ENCODE measurements around the gene TMEM178B. TPM values are rescaled to one million over a fixed set of nuclear protein-coding genes. Genes with fewer than 3 reads are reported as not detected.
"Not testable (repeated sequence)": the region's sequence is repeated elsewhere in the genome, so short reads cannot be mapped to it uniquely, and the experiment has no call there.

Gene TMEM178B
- total and polyA plus RNA-seq, 9 donors, result 0.10 to 1.6 (median 0.30) TPM

- 77 to 96% (median 92%) methylated on average over 1 of the region's 1 CpG for WGBS, 3 donors
- no peaks in the 10 kb centered on the region for H3K27me3 ChIP-seq
- H3K27ac ChIP-seq, result no peak overlapping the region
- H3K9me3 ChIP-seq, result no peaks in the 10 kb centered on the region
- no peak for TF ChIP-seq EP300 (IDR thresholded peaks at IDR 0.05)
- TF ChIP-seq CTCF (IDR thresholded peaks at IDR 0.05), result no peak
- no peak for TF ChIP-seq POLR2A (IDR thresholded peaks at IDR 0.05)
- H3K4me1 ChIP-seq (ENCODE audit: insufficient read depth), result no peaks in the 10 kb centered on the region
- intact Hi-C loops (cut with DNase I), result loop anchor here in 1 of 4 donors (5.0 kb wide), 1 partner anchor 986 kb away; no protein-coding TSS in a partner anchor
- no peak for DNase-seq
- H3K4me3 ChIP-seq, result no peak overlapping the region
- H3K36me3 ChIP-seq, result no peaks in the 10 kb centered on the region
These were observed 39.3 kb downstream of the TMEM178B start for GRCh38 chr7:141113131-141113530.

GRCh38 chr7:141114029-141114664 lies 40.3 kb downstream of the TMEM178B start:
- H3K9me3 ChIP-seq, result no peaks in the 10 kb centered on the region
- TF ChIP-seq EP300 (IDR thresholded peaks at IDR 0.05), result no peak
- no peak for TF ChIP-seq POLR2A (IDR thresholded peaks at IDR 0.05)
- TF ChIP-seq CTCF (IDR thresholded peaks at IDR 0.05), result no peak
- intact Hi-C loops (cut with DNase I), result loop anchor here in 1 of 4 donors (5.0 kb wide), 1 partner anchor 987 kb away; no protein-coding TSS in a partner anchor

GRCh38 chr7:141115965-141116364 lies 42.1 kb downstream of the TMEM178B start:
- no peak for DNase-seq
- H3K27ac ChIP-seq, result no peak overlapping the region
- no peaks in the 10 kb centered on the region for H3K9me3 ChIP-seq
- H3K36me3 ChIP-seq, result no peaks in the 10 kb centered on the region
- intact Hi-C loops (cut with DNase I), result no loop called here
- 75 to 84% (median 78%) methylated on average over 3 of the region's 3 CpGs for WGBS, 3 donors
- no peaks in the 10 kb centered on the region for H3K27me3 ChIP-seq
- TF ChIP-seq EP300 (IDR thresholded peaks at IDR 0.05) (no peak), POLR2A (IDR thresholded peaks at IDR 0.05) (no peak), CTCF (IDR thresholded peaks at IDR 0.05) (no peak)
- H3K4me3 ChIP-seq, result no peak overlapping the region
- no peaks in the 10 kb centered on the region for H3K4me1 ChIP-seq (ENCODE audit: insufficient read depth)

More at GRCh38 chr7:141114029-141114664, 40.3 kb downstream of the TMEM178B start:
- DNase-seq, result no peak
- Histone ChIP-seq H3K27me3 (no peaks in the 10 kb centered on the region), H3K4me1 (ENCODE audit: insufficient read depth) (no peaks in the 10 kb centered on the region), H3K4me3 (no peak overlapping the region), H3K27ac (no peak overlapping the region), H3K36me3 (no peaks in the 10 kb centered on the region)
- WGBS, 3 donors, result 58 to 74% (median 61%) methylated on average over 2 of the region's 2 CpGs

GRCh38 chr7:141116661-141117060 lies 42.8 kb downstream of the TMEM178B start:
- intact Hi-C loops (cut with DNase I); H3K4me1 ChIP-seq (ENCODE audit: insufficient read depth): not testable (repeated sequence)
- WGBS, 3 donors, result 85 to 100% (median 90%) methylated on average over 2 of the region's 2 CpGs

GRCh38 chr7:141118767-141119166 lies 44.9 kb downstream of the TMEM178B start:
- Histone ChIP-seq H3K9me3 (no peaks in the 10 kb centered on the region), H3K36me3 (no peaks in the 10 kb centered on the region), H3K4me1 (ENCODE audit: insufficient read depth) (no peaks in the 10 kb centered on the region), H3K27ac (no peak overlapping the region), H3K4me3 (no peak overlapping the region), H3K27me3 (no peaks in the 10 kb centered on the region)
- intact Hi-C loops (cut with DNase I), result no loop called here
- no peak for TF ChIP-seq POLR2A (IDR thresholded peaks at IDR 0.05)
- no peak for TF ChIP-seq CTCF (IDR thresholded peaks at IDR 0.05)
- no peak for TF ChIP-seq EP300 (IDR thresholded peaks at IDR 0.05)
- WGBS, 3 donors, result 46 to 60% (median 53%) methylated on average over 6 of the region's 6 CpGs
- DNase-seq, result no peak

More at GRCh38 chr7:141116661-141117060, 42.8 kb downstream of the TMEM178B start:
- H3K4me3 ChIP-seq, H3K27ac ChIP-seq, H3K27me3 ChIP-seq, DNase-seq, H3K36me3 ChIP-seq, H3K9me3 ChIP-seq: not testable (repeated sequence)

All from ovary (tissue), 9 donors.